KMS-11 (cell line): ENCODE measurements around the gene IL10.
"Not testable (repeated sequence)": the region's sequence is repeated elsewhere in the genome, so short reads cannot be mapped to it uniquely, and the experiment has no call there.

Source experiments
- H2AFZ ChIP-seq: fragments of 200-600 bp; sonication (generic); 2 replicates; pipeline ENCODE4 v1.6.1; 2016; ENCODE audit warnings: antibody characterized with exemption, mixed run types, low read depth
- H3K27ac ChIP-seq: fragments of 200-600 bp; sonication (generic); 2 replicates; pipeline ENCODE4 v1.6.1; 2016; ENCODE audit warnings: mild to moderate bottlenecking, mixed run types
- H3K27me3 ChIP-seq: fragments of 200-600 bp; sonication (generic); 2 replicates; pipeline ENCODE4 v1.6.1; 2017; ENCODE audit warnings: mild to moderate bottlenecking, low read depth, mixed run types, moderate library complexity; ENCODE audit not compliant: insufficient read depth
- H3K36me3 ChIP-seq: fragments of 200-600 bp; sonication (generic); 2 replicates; pipeline ENCODE4 v1.6.1; 2017; ENCODE audit warnings: mild to moderate bottlenecking, mixed run types; ENCODE audit not compliant: insufficient read depth
- H3K4me1 ChIP-seq: fragments of 200-600 bp; sonication (generic); 2 replicates; pipeline ENCODE4 v1.6.1; 2016; ENCODE audit warnings: mild to moderate bottlenecking, low read depth, mixed run types; ENCODE audit not compliant: poor library complexity, severe bottlenecking
- H3K4me2 ChIP-seq: fragments of 200-600 bp; sonication (generic); 2 replicates; pipeline ENCODE4 v1.7.0; 2016; ENCODE audit warnings: mild to moderate bottlenecking, mixed run types
- H3K4me3 ChIP-seq: fragments of 200-600 bp; sonication (generic); IDR thresholded peaks from 2 replicates; pipeline ENCODE4 v1.6.1; 2017; ENCODE audit warnings: low read depth, low read length, mixed read lengths; ENCODE audit not compliant: insufficient read depth
- H3K79me2 ChIP-seq: fragments of 200-600 bp; sonication (generic); 2 replicates; pipeline ENCODE4 v1.6.1; 2016; ENCODE audit warnings: low read depth, mixed run types; ENCODE audit not compliant: insufficient read depth
- H3K9ac ChIP-seq: fragments of 200-600 bp; sonication (generic); 2 replicates; pipeline ENCODE4 v1.6.1; 2016; ENCODE audit warnings: mild to moderate bottlenecking, mixed run types
- H4K20me1 ChIP-seq: fragments of 200-600 bp; sonication (generic); 2 replicates; pipeline ENCODE4 v1.6.1; 2016; ENCODE audit warnings: mild to moderate bottlenecking, mixed run types; ENCODE audit not compliant: insufficient read depth
- TF ChIP-seq, protein P1 (sequence below): fragments of 200-600 bp; sonication (generic); conservative IDR thresholded peaks from 2 replicates; pipeline ENCODE4 v1.6.1; 2017; ENCODE audit warnings: low read depth, mild to moderate bottlenecking, antibody characterized with exemption, low read length, moderate library complexity, mixed read lengths

Gene IL10

DNA sequence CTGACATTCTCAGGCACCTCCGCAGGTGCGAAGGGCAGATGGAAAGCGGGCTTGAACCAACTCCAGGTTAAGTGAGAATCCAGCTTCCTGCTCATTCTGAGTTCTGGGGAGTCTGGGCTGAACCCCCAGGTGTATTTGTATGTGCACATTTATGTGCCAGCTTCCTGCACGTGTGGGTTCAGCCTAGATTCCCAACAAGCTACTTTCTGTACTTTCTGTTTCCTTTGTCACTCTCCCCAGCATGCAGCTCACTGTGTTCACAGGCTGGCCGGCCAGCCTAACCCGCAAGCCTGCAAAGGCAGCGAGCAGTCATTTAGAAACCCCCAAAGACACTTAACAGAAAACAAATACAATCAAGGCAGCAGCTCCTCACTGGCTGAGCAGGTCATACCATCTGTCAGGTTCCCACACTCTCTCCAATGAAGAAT, 3.0 kb downstream of the IL10 start:
- Histone ChIP-seq H3K4me1 (peaks cover 95% of the 10 kb centered on the region), H3K9ac (peak overlapping the region; percentile 25; the same call in 1 of the 2 replicates), H3K36me3 (no peaks in the 10 kb centered on the region), H4K20me1 (no peaks in the 10 kb centered on the region), H3K4me3 (no peak overlapping the region), H2AFZ (0 out of 2 replicates have a peak overlapping the region, but pooled peaks have one; percentile 2), H3K27me3 (no peaks in the 10 kb centered on the region), H3K27ac (peak overlapping the region; percentile 75), H3K79me2 (no peaks in the 10 kb centered on the region), H3K4me2 (peak overlapping the region; percentile 72)
- TF ChIP-seq, protein P1, sequence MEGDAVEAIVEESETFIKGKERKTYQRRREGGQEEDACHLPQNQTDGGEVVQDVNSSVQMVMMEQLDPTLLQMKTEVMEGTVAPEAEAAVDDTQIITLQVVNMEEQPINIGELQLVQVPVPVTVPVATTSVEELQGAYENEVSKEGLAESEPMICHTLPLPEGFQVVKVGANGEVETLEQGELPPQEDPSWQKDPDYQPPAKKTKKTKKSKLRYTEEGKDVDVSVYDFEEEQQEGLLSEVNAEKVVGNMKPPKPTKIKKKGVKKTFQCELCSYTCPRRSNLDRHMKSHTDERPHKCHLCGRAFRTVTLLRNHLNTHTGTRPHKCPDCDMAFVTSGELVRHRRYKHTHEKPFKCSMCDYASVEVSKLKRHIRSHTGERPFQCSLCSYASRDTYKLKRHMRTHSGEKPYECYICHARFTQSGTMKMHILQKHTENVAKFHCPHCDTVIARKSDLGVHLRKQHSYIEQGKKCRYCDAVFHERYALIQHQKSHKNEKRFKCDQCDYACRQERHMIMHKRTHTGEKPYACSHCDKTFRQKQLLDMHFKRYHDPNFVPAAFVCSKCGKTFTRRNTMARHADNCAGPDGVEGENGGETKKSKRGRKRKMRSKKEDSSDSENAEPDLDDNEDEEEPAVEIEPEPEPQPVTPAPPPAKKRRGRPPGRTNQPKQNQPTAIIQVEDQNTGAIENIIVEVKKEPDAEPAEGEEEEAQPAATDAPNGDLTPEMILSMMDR = no peak

DNA sequence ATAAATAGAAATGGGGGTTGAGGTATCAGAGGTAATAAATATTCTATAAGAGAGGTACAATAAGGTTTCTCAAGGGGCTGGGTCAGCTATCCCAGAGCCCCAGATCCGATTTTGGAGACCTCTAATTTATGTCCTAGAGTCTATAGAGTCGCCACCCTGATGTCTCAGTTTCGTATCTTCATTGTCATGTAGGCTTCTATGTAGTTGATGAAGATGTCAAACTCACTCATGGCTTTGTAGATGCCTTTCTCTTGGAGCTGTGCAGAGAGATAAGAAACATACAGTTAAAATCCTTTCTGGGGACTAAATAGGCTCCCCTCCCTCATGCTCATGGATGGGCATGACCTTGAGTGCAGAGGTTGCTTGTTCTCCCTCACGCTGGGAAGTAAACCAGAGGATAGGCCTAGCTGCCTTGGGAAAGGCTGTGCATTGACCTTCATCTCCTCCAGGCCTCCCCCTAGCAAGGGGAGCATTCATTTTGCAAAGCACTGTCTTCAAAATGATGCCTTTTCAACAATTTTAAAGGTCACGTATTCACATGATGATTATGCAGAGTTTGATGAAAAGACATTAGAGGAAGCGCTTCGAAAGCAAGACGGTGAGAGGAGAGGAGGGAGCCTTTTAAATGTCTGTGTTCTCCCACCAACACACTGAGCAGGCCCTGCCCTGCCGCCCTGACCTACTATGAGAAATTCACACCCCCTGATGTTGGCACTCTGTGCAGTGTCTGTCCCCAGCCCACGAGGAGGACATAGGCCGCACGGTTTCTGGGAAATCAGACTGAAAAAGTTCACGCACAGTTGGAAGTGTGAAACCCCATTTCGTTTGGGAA, 3.6 kb downstream of the IL10 start:
- H3K9ac ChIP-seq = peak overlapping the region; percentile 25; the same call in 1 of the 2 replicates
- H3K4me1 ChIP-seq = peaks cover 88% of the 10 kb centered on the region
- peak overlapping the region; percentile 75 for H3K27ac ChIP-seq
- peak overlapping the region; percentile 72 for H3K4me2 ChIP-seq
- H2AFZ ChIP-seq = 0 out of 2 replicates have a peak overlapping the region, but pooled peaks have one; percentile 2
- no peaks in the 10 kb centered on the region for H4K20me1 ChIP-seq
- H3K27me3 ChIP-seq = no peaks in the 10 kb centered on the region
- H3K4me3 ChIP-seq = no peak overlapping the region
- no peaks in the 10 kb centered on the region for H3K79me2 ChIP-seq
- TF ChIP-seq, protein P1 = no peak
- no peaks in the 10 kb centered on the region for H3K36me3 ChIP-seq

DNA sequence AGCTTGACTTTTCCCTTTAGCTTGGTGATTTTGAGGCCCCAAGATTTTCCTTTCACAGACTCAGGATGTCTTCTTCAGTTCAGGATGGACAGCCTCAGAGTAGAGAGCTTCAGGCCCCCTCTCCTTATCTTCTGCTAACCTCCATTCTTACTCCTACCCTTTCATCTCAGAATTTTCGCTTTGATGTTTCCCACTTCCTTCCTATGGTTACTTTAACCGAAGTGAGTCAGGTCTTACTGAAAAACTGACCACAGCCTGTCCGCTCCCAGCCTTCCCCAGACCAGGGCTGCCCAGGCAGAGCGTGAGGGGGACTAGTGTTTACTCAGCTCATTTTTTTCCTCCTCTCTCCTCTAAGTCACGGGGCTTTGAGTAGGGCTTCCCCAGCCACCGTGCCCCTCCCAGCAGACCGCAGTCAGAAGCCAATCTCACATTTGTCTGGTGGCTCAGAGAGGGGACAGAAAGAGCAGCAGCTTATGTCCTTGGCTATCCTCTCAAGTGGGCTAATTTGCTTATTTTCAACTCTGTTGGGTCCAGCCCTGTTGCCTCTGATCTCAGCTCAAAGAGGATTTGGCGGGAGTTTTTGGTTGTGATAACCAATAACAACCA, 5.9 kb downstream of the IL10 start:
- Histone ChIP-seq H3K36me3 (no peaks in the 10 kb centered on the region), H3K4me2 (peak overlapping the region; percentile 6; the same call in 1 of the 2 replicates), H3K27me3 (no peaks in the 10 kb centered on the region), H3K79me2 (no peaks in the 10 kb centered on the region), H3K27ac (no peak overlapping the region), H3K4me1 (peaks cover 65% of the 10 kb centered on the region), H2AFZ (no peak overlapping the region), H3K4me3 (no peak overlapping the region), H4K20me1 (no peaks in the 10 kb centered on the region), H3K9ac (no peak overlapping the region)
- TF ChIP-seq, protein P1 = no peak

DNA sequence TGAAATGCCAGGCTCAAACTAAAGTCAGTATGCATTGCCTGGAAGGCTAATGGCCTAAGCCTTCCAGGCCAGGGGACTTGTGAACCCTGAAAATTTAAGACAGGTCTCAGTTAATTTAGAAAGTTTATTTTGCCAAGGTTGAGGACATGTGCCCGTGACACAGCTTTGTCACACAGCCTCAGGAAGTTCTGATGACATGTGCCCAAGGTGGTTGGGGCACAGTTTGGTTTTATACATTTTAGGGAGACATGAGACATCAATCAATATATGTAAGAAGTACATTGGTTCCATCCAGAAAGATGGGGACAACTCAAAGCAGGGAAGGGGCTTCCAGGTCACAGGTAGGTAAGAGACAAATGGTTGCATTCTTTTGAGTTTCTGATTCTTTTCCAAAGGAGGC, 6.5 kb downstream of the IL10 start:
- H4K20me1 ChIP-seq, H2AFZ ChIP-seq, H3K36me3 ChIP-seq, H3K27me3 ChIP-seq, H3K79me2 ChIP-seq, H3K9ac ChIP-seq, H3K4me3 ChIP-seq, H3K27ac ChIP-seq: not testable (repeated sequence)
- Histone ChIP-seq H3K4me2 (0 out of 2 replicates have a peak overlapping the region, but pooled peaks have one; percentile 5), H3K4me1 (peaks cover 59% of the 10 kb centered on the region)

DNA sequence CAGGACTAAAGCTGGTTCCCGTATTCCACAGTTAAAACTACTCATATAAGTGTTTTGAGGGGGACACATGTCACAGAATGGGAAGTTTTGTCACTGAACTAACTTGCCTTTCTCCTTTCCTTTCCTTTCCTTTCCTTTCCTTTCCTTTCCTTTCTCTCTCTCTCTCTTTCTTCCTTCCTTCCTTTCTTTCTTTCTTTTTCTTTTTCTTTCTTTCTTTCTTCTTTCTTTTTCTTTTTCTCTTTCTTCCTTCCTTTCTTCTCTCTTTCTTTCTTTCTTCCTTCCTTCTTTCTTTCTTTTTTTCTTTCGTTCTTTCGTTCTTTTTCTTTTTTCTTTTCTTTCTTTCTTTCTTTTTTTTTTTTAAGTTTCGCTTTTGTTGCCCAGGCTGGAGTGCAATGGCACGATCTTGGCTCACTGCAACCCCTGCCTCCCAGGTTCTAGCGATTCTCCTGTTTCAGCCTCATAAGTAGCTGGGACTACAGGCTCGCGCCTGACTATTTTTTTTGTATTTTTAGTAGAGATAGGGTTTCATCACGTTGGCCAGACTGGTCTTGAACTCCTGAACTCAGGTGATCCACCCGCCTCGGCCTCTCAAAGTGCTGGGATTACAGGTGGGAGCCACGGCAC, 9.4 kb downstream of the IL10 start:
- not testable (repeated sequence) for H2AFZ ChIP-seq, H4K20me1 ChIP-seq, H3K36me3 ChIP-seq, H3K4me2 ChIP-seq, H3K79me2 ChIP-seq, H3K9ac ChIP-seq, H3K27ac ChIP-seq, H3K4me3 ChIP-seq, H3K27me3 ChIP-seq
- H3K4me1 ChIP-seq = peaks cover 30% of the 10 kb centered on the region
